Middle frontal gyrus (tissue), 1 donor: Measurements from ENCODE around the gene GIT1.

Experiments
- DNase-seq: peaks from one replicate; pipeline ENCODE4 v3.0.0-alpha.2; 2015; ENCODE audit warnings: low spot score; ENCODE audit errors: extremely low spot score

Gene GIT1

GRCh38 chr17:29594519-29595090 is 5.2 kb upstream of the GIT1 start:
- DNase-seq = no peak

DNA sequence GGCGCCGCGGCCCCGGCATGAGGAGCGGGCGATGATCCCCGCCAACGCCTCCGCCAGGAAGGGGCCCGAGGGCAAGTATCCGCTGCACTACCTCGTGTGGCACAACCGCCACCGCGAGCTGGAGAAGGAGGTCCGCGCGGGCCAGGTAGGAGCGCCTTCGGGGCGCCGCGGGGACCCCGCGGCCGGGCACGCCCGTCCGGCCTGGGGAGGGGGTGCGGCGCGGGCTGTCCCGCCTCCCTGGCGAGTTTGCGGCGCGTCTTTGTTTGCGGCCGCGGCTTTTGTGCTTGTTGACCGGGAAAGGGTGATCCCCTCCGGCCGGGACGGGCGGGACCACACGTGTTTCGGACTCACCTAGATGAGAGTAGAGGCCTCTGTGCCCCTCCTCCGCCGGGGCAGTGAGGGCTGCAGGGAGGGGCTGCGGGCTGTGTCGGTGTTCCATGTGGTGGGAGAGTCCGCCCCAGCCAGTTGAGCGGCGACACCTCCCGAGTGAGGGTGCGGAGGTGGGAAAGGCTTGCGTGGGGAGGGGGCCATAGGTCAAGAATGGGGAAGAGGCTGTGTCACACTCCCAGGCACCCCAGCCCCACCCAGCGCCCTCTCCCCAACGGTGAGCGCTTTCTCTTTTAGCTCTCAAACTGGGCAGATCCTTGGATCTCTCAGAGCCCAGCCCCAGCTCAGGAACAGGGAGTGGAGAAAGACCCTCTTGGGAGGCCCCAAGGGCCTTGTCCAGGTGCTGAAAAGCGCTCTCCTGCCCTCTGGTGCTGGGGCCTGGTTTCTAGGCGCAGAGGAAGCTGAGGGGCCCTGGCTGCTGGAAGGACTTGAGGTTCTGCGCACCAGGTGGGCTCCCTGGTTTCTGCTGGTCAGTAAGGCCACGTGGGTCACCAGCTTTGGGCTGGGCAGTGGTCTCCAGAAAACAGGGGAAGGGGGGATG is 4.4 kb upstream of the GIT1 start:
- no peak for DNase-seq

DNA sequence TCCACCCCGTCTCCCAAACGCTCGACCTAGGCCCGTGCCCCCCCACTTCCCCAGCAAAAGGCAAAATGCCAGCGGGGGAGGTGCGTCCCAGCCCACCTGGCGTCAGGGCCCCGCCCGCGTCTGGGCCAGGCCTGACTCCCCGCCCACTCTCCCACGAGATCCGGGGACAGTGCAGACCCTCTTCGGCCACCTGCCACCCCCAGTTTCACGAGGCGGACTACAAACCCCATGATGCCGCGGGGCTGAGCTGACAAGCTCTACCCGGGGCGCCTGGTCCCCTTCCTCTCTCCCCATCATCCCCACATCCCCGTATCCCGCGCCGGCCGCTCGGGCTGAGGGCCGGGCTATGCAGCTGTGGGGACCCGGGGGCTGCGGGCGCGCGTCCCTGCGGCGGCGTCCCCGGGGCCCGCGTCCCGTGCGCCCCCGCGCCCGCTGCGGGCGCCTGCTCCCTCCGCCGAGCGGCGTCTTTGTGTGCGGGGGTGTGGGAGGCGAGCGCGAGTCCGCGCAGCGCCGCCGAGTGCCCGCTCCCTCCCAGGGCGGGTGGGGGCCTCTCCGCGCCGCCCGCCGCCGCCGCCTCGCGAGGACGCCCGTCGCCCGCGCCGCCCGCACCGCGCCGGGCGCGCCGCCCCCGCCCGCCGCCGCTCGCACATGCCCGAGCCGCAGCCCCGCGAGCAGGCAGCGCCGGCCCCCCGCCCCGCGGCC is 3.6 kb upstream of the GIT1 start, which contains the start of gene ANKRD13B:
Gene ANKRD13B, plus strand, starts transcription at position 283 of the 702 bp plus-strand sequence. CDS start 490 bp downstream, outside the sequence.
- no peak for DNase-seq

DNA sequence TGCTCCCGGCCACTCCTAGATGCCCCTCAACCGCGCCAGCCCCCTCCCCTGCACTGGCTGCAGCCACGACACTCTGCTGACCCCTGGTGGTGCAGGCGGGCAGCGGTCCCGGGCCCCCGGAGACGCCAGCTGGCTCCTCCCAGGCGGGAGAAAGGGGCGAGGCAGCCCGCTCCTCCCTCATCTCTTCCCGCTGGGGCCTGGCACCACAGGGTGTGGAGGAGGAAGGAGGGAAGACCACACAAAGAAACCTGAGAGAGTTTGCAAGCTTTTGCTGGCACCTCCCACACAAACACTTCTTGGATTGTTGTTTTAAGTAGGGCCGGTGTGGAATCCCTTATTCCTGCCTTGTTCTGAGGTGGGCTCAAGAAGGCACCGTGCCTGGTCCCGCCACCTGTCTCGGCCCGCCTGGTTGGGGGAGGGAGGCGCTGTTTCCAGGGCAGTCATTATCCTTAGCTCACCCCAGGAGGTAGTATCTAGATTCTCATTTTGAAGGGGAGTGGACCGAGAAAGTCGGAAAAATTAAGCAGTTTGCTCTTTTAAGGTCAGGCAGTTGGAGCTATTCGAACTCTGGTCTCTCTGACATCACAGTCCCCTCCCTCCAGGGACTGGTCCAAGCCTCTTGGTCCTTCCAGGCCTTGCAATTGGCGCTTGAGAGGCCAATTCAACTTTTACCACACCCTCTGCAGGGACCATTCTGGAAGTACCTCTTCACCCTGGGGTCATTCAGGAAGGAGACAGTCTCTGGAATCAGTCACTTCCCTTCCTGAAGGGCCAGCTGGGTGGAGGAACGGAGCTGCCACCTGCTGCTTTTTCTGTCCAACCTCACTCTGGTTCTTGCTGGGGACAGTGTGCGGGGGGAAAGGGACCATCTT is 2.5 kb upstream of the GIT1 start:
- peak; percentile 73 for DNase-seq

DNA sequence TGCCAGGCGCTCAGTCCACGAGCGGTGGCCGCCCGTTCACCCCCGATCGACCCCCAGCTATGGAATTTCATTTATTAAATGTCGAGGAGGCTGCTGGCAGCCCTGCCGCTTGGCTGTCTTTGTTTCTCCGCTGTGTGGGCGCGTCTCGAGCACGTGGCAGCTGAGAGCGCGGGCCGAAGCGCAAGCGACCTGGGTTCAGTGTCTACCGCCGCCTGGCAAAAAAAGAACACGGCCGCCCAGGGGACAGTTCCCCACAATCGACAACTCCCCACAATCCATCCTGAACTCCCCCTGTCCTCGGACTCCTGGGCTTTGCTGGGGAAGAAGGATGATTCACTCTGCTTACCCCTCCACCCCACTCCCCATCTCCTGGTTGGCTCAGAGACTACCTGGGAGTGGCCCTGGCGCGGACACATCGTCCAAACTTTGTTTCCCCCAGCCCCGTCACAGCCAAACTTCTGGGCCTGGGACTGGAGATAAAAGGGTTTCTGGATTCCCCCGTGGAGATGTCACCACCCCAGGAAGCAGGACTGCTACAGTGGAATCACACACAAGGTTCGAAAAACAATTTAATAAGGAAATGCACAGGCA is 1.8 kb upstream of the GIT1 start:
- no peak for DNase-seq

GRCh38 chr17:29590411-29591145 is 1.1 kb upstream of the GIT1 start:
- DNase-seq = no peak

GRCh38 chr17:29588562-29589411 is 661 bp downstream of the GIT1 start:
- no peak for DNase-seq

- DNase-seq = no peak
Observed at GRCh38 chr17:29588017-29588561, 1.4 kb downstream of the GIT1 start.

GRCh38 chr17:29587591-29587990 is 1.9 kb downstream of the GIT1 start:
- no peak for DNase-seq

DNA sequence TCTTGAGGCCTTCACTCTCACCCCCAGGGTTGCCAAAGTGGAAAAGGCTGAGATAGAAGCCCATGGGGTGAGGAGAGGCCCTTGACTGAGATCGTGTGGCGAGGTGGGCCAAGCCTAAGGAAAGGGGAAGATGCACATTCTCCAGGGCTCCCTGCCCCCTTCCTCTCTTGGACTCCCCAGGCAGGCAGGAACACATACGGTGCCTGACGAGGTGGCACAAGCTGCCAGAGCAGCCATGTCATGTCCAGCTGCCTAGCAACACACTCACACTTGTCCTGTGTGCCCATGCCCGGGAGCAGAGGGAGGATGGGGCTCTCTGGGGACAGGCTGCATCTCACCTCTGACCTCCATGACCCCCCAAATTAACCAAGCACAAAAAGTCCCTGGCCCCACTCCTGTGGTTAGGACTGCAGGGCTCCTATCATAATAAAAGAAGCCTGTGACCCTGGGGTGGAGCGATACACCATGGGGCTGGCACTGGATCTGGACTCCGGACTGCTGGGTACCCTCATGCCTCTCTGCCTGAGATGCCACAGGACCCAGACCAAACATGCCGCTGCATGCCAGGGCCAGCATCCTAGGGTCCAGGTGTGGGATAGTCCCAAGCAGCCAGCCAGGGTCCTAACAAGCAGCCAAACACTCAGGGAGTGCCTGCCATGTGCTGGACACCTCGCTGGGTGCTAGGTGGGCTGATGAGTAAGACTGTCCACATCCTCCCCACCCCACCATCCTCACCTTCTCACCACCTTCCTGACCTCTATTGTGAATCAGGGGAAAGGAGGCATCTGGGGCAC is 2.6 kb downstream of the GIT1 start:
- DNase-seq = no peak

GRCh38 chr17:29585080-29585751 is 4.2 kb downstream of the GIT1 start:
- no peak for DNase-seq

- DNase-seq = no peak
Observed at GRCh38 chr17:29584452-29585079, 4.9 kb downstream of the GIT1 start.

DNA sequence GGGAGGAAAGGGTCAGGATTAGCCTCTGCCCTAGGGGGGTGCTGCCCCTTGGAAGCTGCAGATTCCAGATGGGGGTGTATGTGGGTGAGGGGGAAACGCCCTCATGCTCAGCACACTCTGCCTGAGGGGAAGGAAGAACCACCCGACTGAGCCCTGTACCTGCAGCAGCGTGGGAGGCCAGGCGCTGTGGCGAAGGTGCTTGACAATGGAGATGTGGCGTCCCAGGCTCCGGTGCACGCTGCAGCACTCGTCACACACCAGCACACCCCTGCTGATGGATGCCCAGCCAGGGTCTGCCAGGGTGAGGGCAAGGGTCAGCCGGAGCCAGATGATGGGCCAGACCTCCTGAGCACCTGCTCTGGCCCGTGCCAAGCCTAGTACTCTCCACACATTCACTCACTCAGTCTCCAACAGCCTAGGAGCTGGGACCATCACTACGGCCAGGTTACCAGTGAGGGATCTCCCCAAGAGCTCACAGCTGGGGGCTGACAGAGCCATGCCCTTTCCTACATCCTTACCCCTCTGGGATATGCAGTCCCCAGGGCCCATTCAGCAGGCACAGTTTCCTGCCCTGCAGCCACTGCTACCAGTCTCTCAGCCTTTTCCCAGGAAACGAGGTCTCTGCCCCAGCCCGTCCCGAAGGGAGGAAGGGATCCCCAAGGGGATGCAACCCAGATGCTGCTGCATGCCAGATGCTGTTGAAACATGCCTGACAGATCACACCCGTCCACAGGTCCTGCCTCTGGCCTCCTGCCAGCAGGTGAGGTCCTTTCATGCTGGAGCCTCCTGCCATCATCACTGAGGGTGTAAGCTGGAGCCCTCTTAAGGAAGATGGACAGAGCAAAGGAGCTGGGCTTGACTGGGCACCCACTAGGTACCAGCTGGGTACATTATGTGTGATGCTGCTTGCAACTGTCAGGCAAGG is 5.9 kb downstream of the GIT1 start:
- no peak for DNase-seq

DNA sequence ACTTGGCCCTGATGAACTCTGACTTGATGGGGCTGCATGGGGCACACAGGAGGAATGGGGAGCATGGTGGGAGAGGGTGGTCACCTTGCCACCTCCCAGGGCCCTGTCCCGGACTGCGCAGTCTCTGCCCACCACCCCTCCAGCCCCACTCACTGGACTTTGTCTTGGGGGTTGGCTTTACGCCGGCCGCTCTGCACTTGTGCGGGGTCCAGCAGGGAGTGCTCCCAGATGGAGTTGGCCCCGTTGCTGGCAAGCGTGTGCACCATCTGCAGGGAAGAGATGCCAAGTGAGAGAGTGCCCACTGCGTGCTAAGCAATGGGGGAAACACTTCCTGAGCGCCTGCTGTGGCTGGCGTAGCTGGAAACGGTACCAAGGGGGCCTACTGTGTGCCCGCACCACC is 6.7 kb downstream of the GIT1 start:
- DNase-seq = peak; percentile 78

DNA sequence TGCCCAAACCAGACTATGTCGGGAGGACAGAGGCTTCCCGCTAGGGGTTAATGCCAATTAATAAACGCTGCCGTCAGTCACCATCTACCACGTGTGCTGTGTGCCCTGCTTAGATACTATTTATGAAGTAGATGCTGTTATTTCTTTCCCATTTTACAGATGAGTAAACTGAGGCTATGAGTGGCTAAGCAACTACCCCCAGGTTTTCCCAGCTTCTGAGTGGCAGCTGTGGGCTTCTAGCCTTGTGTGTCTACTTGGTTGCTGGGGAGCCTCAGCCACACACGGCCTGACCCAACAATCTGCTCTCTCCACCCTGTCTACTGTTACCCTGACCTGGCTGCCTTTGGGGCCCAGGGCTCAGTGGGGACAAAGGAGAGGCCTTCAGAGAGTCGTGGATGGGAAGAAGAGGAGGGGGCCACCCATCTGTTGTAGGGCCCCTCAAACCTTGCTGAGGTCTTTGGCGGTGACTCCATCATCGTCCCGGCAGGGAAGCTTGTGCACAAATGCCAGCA is 7.1 kb downstream of the GIT1 start:
- DNase-seq = no peak
